GM12865 (cell line): ENCODE data around the gene MAP1LC3A.

Experiments used
- DNase-seq: peaks from one replicate; pipeline ENCODE4 v3.0.0; 2010; ENCODE audit warnings: low read depth
- H3K4me3 ChIP-seq: 2 replicates; pipeline ENCODE4 v1.5.1; 2011; ENCODE audit warnings: mild to moderate bottlenecking, low read depth, low read length, control low read depth
- TF ChIP-seq, protein P1 (sequence below): IDR thresholded peaks from 2 replicates; pipeline ENCODE4 v1.5.1; 2011; ENCODE audit warnings: low read length, control low read depth, low read depth, inconsistent platforms; ENCODE audit not compliant: insufficient read depth; ENCODE audit errors: missing control alignments

MAP1LC3A gene

DNA sequence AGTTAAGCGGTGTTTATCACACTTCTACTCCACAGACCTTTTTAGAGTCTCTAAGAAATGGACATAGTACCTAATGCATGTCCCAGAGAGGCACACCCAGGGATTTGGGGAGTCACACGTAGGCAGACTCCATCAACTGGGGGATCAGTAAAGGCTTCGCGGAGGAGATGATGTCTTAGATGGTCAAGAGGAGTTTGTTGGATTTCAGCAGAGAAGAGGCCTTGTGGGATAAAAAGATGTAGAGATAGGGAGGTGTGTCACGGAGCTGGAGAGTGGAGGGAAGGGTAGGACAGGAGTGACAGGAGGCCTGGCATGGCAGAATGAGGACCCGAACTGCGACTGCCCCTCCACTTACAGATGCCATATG lies 33.2 kb upstream of the MAP1LC3A start:
- no peak for DNase-seq
- no peak overlapping the region for H3K4me3 ChIP-seq
- TF ChIP-seq, protein P1, sequence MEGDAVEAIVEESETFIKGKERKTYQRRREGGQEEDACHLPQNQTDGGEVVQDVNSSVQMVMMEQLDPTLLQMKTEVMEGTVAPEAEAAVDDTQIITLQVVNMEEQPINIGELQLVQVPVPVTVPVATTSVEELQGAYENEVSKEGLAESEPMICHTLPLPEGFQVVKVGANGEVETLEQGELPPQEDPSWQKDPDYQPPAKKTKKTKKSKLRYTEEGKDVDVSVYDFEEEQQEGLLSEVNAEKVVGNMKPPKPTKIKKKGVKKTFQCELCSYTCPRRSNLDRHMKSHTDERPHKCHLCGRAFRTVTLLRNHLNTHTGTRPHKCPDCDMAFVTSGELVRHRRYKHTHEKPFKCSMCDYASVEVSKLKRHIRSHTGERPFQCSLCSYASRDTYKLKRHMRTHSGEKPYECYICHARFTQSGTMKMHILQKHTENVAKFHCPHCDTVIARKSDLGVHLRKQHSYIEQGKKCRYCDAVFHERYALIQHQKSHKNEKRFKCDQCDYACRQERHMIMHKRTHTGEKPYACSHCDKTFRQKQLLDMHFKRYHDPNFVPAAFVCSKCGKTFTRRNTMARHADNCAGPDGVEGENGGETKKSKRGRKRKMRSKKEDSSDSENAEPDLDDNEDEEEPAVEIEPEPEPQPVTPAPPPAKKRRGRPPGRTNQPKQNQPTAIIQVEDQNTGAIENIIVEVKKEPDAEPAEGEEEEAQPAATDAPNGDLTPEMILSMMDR = no peak

DNA sequence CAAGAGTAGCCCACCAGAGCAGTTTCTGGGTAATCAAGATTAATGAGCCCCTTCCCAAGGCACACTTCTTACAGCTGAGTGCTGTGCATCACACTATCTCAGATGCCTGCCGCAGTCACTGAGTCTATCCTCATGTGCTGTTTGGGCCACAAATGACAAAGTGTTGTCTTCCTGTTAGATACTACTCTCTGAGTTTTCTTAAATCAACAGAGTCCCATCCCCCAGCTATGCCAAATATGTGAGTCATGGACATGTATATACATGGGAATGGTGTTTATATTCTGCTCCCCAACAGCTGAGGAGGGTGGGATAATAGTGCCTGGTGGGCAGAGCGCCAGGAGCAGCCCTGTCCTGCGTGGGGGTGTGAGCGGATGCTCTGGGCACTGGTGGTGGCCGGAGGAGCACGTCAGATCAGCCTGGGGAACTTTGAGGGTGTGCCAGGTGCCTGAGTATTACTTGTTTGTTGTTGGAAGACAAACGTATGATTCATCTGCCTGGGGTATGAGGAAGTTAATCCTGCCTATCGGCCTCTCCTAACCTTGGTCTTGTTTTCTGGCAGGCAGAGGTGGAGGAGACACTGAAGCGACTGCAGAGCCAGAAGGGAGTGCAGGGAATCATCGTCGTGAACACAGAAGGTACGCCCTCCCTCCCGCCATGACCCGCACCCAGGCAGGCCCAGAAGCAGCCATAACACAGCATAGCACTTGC lies 32.7 kb upstream of the MAP1LC3A start:
- DNase-seq = no peak
- TF ChIP-seq, protein P1 = no peak

DNA sequence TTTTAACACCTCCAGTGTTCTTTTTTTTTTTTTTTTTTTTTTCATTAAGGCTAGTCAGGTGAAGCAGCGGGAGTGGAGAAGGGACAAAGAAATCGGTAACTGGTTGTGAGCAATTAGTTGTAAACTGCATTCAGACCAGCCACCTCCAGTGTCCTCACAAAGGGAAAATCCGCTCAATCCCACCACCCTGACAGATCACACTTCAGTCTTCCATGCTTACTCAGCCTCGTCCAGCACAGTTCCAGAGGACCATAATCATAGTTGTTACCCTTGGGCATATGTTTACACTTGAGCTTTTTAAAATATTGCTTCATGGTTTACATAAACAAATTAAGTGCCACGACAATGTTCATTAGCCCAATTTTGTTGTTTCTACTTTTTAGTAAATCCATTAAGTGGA lies 32.1 kb upstream of the MAP1LC3A start:
- TF ChIP-seq, protein P1 = no peak
- no peak for DNase-seq
- H3K4me3 ChIP-seq = no peak overlapping the region

More for the DNA sequence above, 32.7 kb upstream of the MAP1LC3A start:
- no peak overlapping the region for H3K4me3 ChIP-seq

DNA sequence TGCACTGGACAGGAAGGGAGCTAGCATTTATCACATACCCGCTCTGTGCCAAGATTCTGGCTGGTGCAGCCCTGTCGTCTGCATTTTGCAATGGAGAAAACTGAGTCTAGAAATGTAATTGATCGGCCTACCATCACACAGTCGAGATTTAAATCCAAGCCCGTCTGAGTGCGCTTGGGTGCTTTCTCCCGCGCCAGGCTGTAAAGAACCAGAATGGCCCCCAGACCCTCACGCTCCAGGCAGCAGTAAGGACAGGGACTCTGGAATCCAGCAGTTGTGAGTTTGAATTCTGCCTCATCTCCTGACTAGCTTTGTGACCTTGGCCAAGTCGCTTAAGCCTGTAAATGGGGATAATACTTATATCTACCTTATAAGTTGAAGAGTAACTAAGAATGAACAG lies 31.5 kb upstream of the MAP1LC3A start:
- DNase-seq = no peak
- TF ChIP-seq, protein P1 = no peak

DNA sequence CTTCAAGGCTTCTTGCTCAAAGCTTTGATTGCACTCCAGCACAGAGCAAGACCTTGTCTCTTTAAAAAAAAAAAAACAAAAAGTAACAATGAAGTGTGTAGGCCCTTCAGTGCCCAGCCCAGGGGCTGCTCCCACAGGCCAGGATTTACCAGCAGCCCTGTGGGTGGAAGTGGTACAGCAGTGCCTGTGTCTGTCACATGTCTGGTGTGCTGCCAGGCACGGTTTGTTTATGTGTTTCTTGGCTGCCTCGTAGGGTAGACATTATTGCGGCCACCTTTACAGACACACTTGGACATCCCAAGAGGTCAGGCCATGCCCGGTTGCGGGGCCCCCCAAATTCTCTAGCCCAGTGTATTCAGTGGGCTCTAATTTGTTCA lies 29.6 kb upstream of the MAP1LC3A start:
- DNase-seq = no peak
- H3K4me3 ChIP-seq = no peak overlapping the region
- TF ChIP-seq, protein P1 = no peak

More for the DNA sequence above, 31.5 kb upstream of the MAP1LC3A start:
- no peak overlapping the region for H3K4me3 ChIP-seq

DNA sequence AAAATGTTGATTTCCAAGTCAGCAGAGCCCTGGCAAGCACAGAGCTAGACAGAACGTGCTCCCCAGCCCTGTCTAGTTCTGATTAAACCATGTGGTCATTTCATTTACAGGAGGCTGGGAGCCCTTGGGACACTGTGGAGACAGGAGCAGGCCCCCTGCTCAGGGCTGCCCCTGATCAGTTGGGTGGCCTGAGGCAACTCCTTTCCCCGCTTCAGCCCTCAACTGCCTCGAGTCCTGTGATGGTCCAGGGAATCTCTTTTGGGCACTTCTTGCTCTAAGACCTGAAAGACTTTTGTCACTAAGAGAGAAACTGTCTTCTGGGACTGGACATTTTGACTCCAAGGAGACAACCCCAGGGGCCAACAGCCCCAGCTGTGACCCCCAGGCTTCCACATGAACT lies 28.8 kb upstream of the MAP1LC3A start:
- no peak overlapping the region for H3K4me3 ChIP-seq
- DNase-seq = no peak
- TF ChIP-seq, protein P1 = no peak

DNA sequence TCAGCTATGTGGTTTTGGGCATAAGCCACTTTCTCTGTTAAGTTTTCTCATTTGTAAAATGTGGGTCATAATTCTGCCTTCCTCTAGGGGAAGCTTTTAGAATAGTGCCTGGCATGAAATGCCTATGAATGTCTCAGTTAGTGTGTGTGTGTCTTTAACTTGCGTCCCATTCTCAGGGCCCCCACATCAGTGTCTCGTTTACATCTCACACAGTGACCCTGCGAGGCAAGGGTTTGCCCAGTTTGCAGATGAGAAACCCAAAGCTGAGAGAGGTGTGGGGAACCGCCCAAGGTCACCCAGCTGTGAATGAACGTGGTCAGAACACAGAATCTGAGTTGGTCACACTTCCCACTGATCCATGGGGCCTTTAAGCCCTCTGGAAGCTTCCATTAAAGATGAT lies 28.2 kb upstream of the MAP1LC3A start:
- no peak overlapping the region for H3K4me3 ChIP-seq
- TF ChIP-seq, protein P1 = no peak
- DNase-seq = no peak
